Measurements from ENCODE around the gene TBK1. TPM values are rescaled to one million over a fixed set of nuclear protein-coding genes. Genes with fewer than 3 reads are reported as not detected.

TBK1 gene
- total RNA-seq, 1 experiment from 2014 or later: 23.6 TPM

GRCh38 chr12:64476844-64477243 lies 24.9 kb downstream of the TBK1 start:
- Mint-ChIP-seq H3K27ac (no peak overlapping the region), H3K4me1 (no peaks in the 10 kb centered on the region), H3K36me3 (ENCODE audit: insufficient read depth in 1 of 3, low read depth in 3 of 3) (peaks cover 45 to 64% (median 55%) of the 10 kb centered on the region in 3 experiments), H3K9me3 (peaks cover 19 to 22% of the 10 kb centered on the region in 2 experiments), H3K4me3 (no peak overlapping the region), H3K27me3 (ENCODE audit: low read depth) (no peaks in the 10 kb centered on the region)
- Histone ChIP-seq H3K23ac (ENCODE audit: insufficient read length, low read depth, low read length) (no peak overlapping the region), H3K79me2 (ENCODE audit: insufficient read depth, low read length) (no peaks in the 10 kb centered on the region; the same call in 1 of the 2 replicates), H4K5ac (ENCODE audit: insufficient read length, low read depth, low read length) (no peak overlapping the region), H3K27me3 (ENCODE audit: insufficient read depth, low read length) (no peaks in the 10 kb centered on the region), H2BK120ac (ENCODE audit: low read depth, low read length, poor library complexity, severe bottlenecking) (no peak overlapping the region), H2AK5ac (ENCODE audit: insufficient read length, low read length) (no peak overlapping the region), H3T11ph (ENCODE audit: low read length) (no peak overlapping the region), H2AFZ (ENCODE audit: low read length) (no peak overlapping the region), H3K9me3 (ENCODE audit: control insufficient read depth, low read depth, low read length) (peaks cover 5% of the 10 kb centered on the region), H3K56ac (ENCODE audit: insufficient read length, low read depth, low read length) (no peak overlapping the region), H3K23me2 (ENCODE audit: insufficient read length, low read depth, low read length, poor library complexity, severe bottlenecking) (no peaks in the 10 kb centered on the region), H3K14ac (ENCODE audit: insufficient read depth, low read length) (no peak overlapping the region), H3K27ac (ENCODE audit: insufficient read length, low read depth, low read length) (no peak overlapping the region), H3K4me1 (ENCODE audit: insufficient read depth, low read length) (no peaks in the 10 kb centered on the region), H3K79me1 (ENCODE audit: insufficient read depth, low read depth, low read length, poor library complexity, severe bottlenecking) (no peaks in the 10 kb centered on the region), H2BK15ac (ENCODE audit: low read depth, low read length) (no peak overlapping the region), H4K20me1 (ENCODE audit: control insufficient read depth, insufficient read depth, insufficient read length) (no peaks in the 10 kb centered on the region), H3K9ac (ENCODE audit: extremely low read depth, insufficient read length, low read length) (no peak overlapping the region), H2BK5ac (ENCODE audit: insufficient read length, low read length) (no peak overlapping the region), H4K91ac (ENCODE audit: insufficient read length, low read depth, low read length) (no peak overlapping the region), H3K18ac (ENCODE audit: insufficient read length, low read depth, low read length) (no peak overlapping the region), H3K4me2 (ENCODE audit: insufficient read depth, insufficient read length, low read length) (no peak overlapping the region), H4K8ac (replicated peaks; ENCODE audit: insufficient read length, low read depth, low read length) (no peak overlapping the region), H2BK12ac (ENCODE audit: insufficient read length, low read depth, low read length) (no peak overlapping the region), H3K4ac (ENCODE audit: low read depth, low read length) (no peak overlapping the region), H2BK20ac (ENCODE audit: low read depth, low read length, poor library complexity, severe bottlenecking) (no peak overlapping the region)
- no CpG with 5 or more reads among the region's 2 CpGs for WGBS (ENCODE audit: extremely low coverage, insufficient read length, low lambda C conversion rate)
- no peak for DNase-seq
- TF ChIP-seq CTCF (conservative IDR thresholded peaks at IDR 0.05): no peak
